Muscle of leg (tissue), 11 donors: Measurements from ENCODE around the gene UQCC2. TPM values are rescaled to one million over a fixed set of nuclear protein-coding genes. Genes with fewer than 3 reads are reported as not detected.

Experiments used
- DNase-seq: peaks from one replicate; pipeline ENCODE4 v3.0.0; 2013
- H3K27ac ChIP-seq: one replicate; pipeline ENCODE4 v1.5.1; 2013; ENCODE audit warnings: mild to moderate bottlenecking, low read length, control low read depth
- H3K27me3 ChIP-seq: one replicate; pipeline ENCODE4 v1.6.1; 2013; ENCODE audit warnings: low read length; ENCODE audit not compliant: control insufficient read depth, insufficient read depth
- H3K36me3 ChIP-seq: one replicate; pipeline ENCODE4 v1.6.1; 2013; ENCODE audit warnings: low read length; ENCODE audit not compliant: control insufficient read depth, insufficient read depth
- H3K4me1 ChIP-seq: one replicate; pipeline ENCODE4 v1.6.1; 2013; ENCODE audit warnings: low read length; ENCODE audit not compliant: control insufficient read depth, insufficient read depth
- H3K4me3 ChIP-seq: one replicate; pipeline ENCODE4 v1.5.1; 2013; ENCODE audit warnings: low read length, control low read depth
- H3K9me3 ChIP-seq: replicated peaks from 2 replicates; pipeline ENCODE4 v1.6.1; 2013; ENCODE audit warnings: low read depth, low read length; ENCODE audit not compliant: control insufficient read depth
- WGBS: methylation state at CpG from one replicate; pipeline ENCODE4 v1.1.5; 2013; ENCODE audit warnings: missing lambda C conversion rate; ENCODE audit not compliant: insufficient coverage; 5-methylcytosine and 5-hydroxymethylcytosine counted together
- polyA plus RNA-seq, 8 donors: library from polyadenylated mRNA; unstranded; fragments of 120-200 nt; gene quantifications; one replicate each; pipeline versions ENCODE4 v1.2.1 to v1.2.3, GENCODE V29; 2013; ENCODE audit warnings: inconsistent platforms in 1 of 8, low replicate concordance in 1 of 8; ENCODE audit not compliant: insufficient read length in 8 of 8, insufficient read depth in 1 of 8
- total RNA-seq: library from RNA; stranded (reverse); fragments of 120-200 nt; gene quantifications from one replicate; pipeline ENCODE4 v1.2.4, GENCODE V29; 2013

Gene UQCC2
- total and polyA plus RNA-seq, 9 donors: 60.6 to 99.9 (median 74.8) TPM

GRCh38 chr6:33719326-33719987, 8.0 kb upstream of the UQCC2 start:
- peaks cover 11% of the 10 kb centered on the region for H3K27me3 ChIP-seq
- H3K27ac ChIP-seq: no peak overlapping the region
- DNase-seq: no peak

GRCh38 chr6:33718713-33719112, 7.2 kb upstream of the UQCC2 start:
- Histone ChIP-seq H3K27ac (no peak overlapping the region), H3K27me3 (peaks cover 11% of the 10 kb centered on the region), H3K4me1 (peaks cover 12% of the 10 kb centered on the region), H3K4me3 (no peak overlapping the region), H3K9me3 (peaks cover 2% of the 10 kb centered on the region), H3K36me3 (peaks cover 11% of the 10 kb centered on the region)
- no peak for DNase-seq
- WGBS: no CpG with 5 or more reads among the region's 2 CpGs

More at GRCh38 chr6:33719326-33719987, 8.0 kb upstream of the UQCC2 start:
- Histone ChIP-seq H3K4me3 (no peak overlapping the region), H3K4me1 (peaks cover 12% of the 10 kb centered on the region), H3K9me3 (peaks cover 2% of the 10 kb centered on the region), H3K36me3 (peaks cover 13% of the 10 kb centered on the region)
- WGBS: 52% methylated on average over 8 of the region's 11 CpGs

- Histone ChIP-seq H3K36me3 (peaks cover 11% of the 10 kb centered on the region), H3K27me3 (peaks cover 10% of the 10 kb centered on the region), H3K4me3 (no peak overlapping the region), H3K9me3 (peaks cover 2% of the 10 kb centered on the region), H3K27ac (no peak overlapping the region), H3K4me1 (peaks cover 12% of the 10 kb centered on the region)
- DNase-seq: peak; percentile 89
- WGBS: no CpG with 5 or more reads among the region's 6 CpGs
Measured at GRCh38 chr6:33717934-33718455, 6.5 kb upstream of the UQCC2 start.

GRCh38 chr6:33716890-33717632, 5.6 kb upstream of the UQCC2 start:
- Histone ChIP-seq H3K9me3 (peaks cover 2% of the 10 kb centered on the region), H3K27me3 (peaks cover 3% of the 10 kb centered on the region), H3K27ac (no peak overlapping the region), H3K4me1 (peaks cover 12% of the 10 kb centered on the region), H3K4me3 (no peak overlapping the region), H3K36me3 (peaks cover 5% of the 10 kb centered on the region)
- 78% methylated on average over 2 of the region's 8 CpGs for WGBS
- no peak for DNase-seq

- no peak overlapping the region for H3K27ac ChIP-seq
- 85% methylated on average over 5 of the region's 7 CpGs for WGBS
- H3K27me3 ChIP-seq: peaks cover 3% of the 10 kb centered on the region
- DNase-seq: no peak
- peaks cover 2% of the 10 kb centered on the region for H3K9me3 ChIP-seq
- peaks cover 16% of the 10 kb centered on the region for H3K4me1 ChIP-seq
- no peak overlapping the region for H3K4me3 ChIP-seq
- no peaks in the 10 kb centered on the region for H3K36me3 ChIP-seq
Measured at GRCh38 chr6:33716379-33716778, 4.9 kb upstream of the UQCC2 start.

- no peak overlapping the region for H3K27ac ChIP-seq
- no peak for DNase-seq
- 88% methylated on average over 5 of the region's 7 CpGs for WGBS
- no peak overlapping the region for H3K4me3 ChIP-seq
- H3K9me3 ChIP-seq: peaks cover 2% of the 10 kb centered on the region
- no peaks in the 10 kb centered on the region for H3K27me3 ChIP-seq
- peaks cover 7% of the 10 kb centered on the region for H3K36me3 ChIP-seq
- H3K4me1 ChIP-seq: peaks cover 30% of the 10 kb centered on the region
Measured at GRCh38 chr6:33714385-33715040, 3.0 kb upstream of the UQCC2 start.

GRCh38 chr6:33713786-33714185, 2.3 kb upstream of the UQCC2 start:
- H3K4me3 ChIP-seq: no peak overlapping the region
- H3K9me3 ChIP-seq: peaks cover 1% of the 10 kb centered on the region
- DNase-seq: no peak
- peaks cover 30% of the 10 kb centered on the region for H3K4me1 ChIP-seq
- H3K27me3 ChIP-seq: no peaks in the 10 kb centered on the region
- H3K27ac ChIP-seq: no peak overlapping the region
- peaks cover 13% of the 10 kb centered on the region for H3K36me3 ChIP-seq
- whole genome bisulfite sequencing: 48% methylated on average over 2 of the region's 2 CpGs

GRCh38 chr6:33712914-33713313, 1.4 kb upstream of the UQCC2 start:
- DNase-seq: no peak
- H3K4me3 ChIP-seq: no peak overlapping the region
- H3K27me3 ChIP-seq: no peaks in the 10 kb centered on the region
- no peaks in the 10 kb centered on the region for H3K9me3 ChIP-seq
- H3K36me3 ChIP-seq: peaks cover 21% of the 10 kb centered on the region
- H3K4me1 ChIP-seq: peaks cover 25% of the 10 kb centered on the region
- H3K27ac ChIP-seq: no peak overlapping the region
- WGBS: no CpG with 5 or more reads among the region's 3 CpGs

- 78% methylated on average over 8 of the region's 15 CpGs for WGBS
- H3K27ac ChIP-seq: no peak overlapping the region
- H3K4me1 ChIP-seq: peaks cover 18% of the 10 kb centered on the region
- H3K9me3 ChIP-seq: no peaks in the 10 kb centered on the region
- H3K4me3 ChIP-seq: peak overlapping the region; percentile 86
- H3K36me3 ChIP-seq: peaks cover 34% of the 10 kb centered on the region
- H3K27me3 ChIP-seq: no peaks in the 10 kb centered on the region
- no peak for DNase-seq
Measured at GRCh38 chr6:33710296-33711121, 991 bp downstream of the UQCC2 start.
